Activated T-cell treated with anti-CD3 and anti-CD28 coated beads, Interleukin-2, amount 50 U/mL, for 72 hours (primary cell): Measurements from ENCODE around the gene OTULINL. TPM values are rescaled to one million over a fixed set of nuclear protein-coding genes. Genes with fewer than 3 reads are reported as not detected.
A peak's percentile ranks its signal among the peaks of the same experiment; 100 is the strongest.

Experiments used
- ATAC-seq, 2 donors: fragments of 150-1000 bp; cut with Tn5 transposase; replicated peaks in 1 of 2; 2 replicates each; pipeline ENCODE4 v1.10.0; 2021; ENCODE audit warnings: moderate library complexity in 2 of 2, mild to moderate bottlenecking in 1 of 2
- DNase-seq, 2 donors: peaks; one replicate each; pipeline ENCODE4 v3.0.0; 2021 to 2022; ENCODE audit warnings: mixed read lengths in 1 of 2
- H3K27ac Mint-ChIP-seq: one replicate; pipeline ENCODE4 v1.8.0; 2022; ENCODE audit warnings: mild to moderate bottlenecking, moderate library complexity, mixed read lengths
- H3K27me3 Mint-ChIP-seq: one replicate; pipeline ENCODE4 v1.8.0; 2022; ENCODE audit warnings: low read depth, mixed read lengths
- H3K36me3 Mint-ChIP-seq, 2 donors: one replicate each; pipeline ENCODE4 v1.8.0; 2022; ENCODE audit warnings: mixed read lengths in 2 of 2, mild to moderate bottlenecking in 1 of 2; ENCODE audit not compliant: insufficient read depth in 2 of 2
- H3K4me1 Mint-ChIP-seq: one replicate; pipeline ENCODE4 v1.8.0; 2022; ENCODE audit warnings: low read depth, mixed read lengths
- H3K4me3 Mint-ChIP-seq, 2 donors: one replicate each; pipeline ENCODE4 v1.8.0; 2022; ENCODE audit warnings: mild to moderate bottlenecking in 2 of 2, mixed read lengths in 2 of 2, moderate library complexity in 2 of 2
- H3K9me3 Mint-ChIP-seq, 2 donors: one replicate each; pipeline ENCODE4 v1.8.0; 2022; ENCODE audit warnings: mixed read lengths in 2 of 2
- total RNA-seq, 2 donors: library from RNA; stranded (reverse); gene quantifications; one replicate each; pipeline ENCODE4 v1.2.3, GENCODE V29; 2022

Gene OTULINL
- total RNA-seq, 2 donors from 2014 or later: 17.9 to 18.8 TPM

- peak overlapping the region; percentile 76 to 91 for H3K4me3 Mint-ChIP-seq
- H3K27me3 Mint-ChIP-seq: no peaks in the 10 kb centered on the region
- H3K4me1 Mint-ChIP-seq: peaks cover 81% of the 10 kb centered on the region
- DNase-seq (no peak), ATAC-seq (no peak)
- peak overlapping the region; percentile 98 for H3K27ac Mint-ChIP-seq
- peaks cover 0 to 4% of the 10 kb centered on the region in 2 donors for H3K9me3 Mint-ChIP-seq
- H3K36me3 Mint-ChIP-seq: peaks cover 0 to 8% of the 10 kb centered on the region in 2 donors
Observed at GRCh38 chr5:14595891-14596290, 14.3 kb downstream of the OTULINL start.

- Mint-ChIP-seq H3K27me3 (no peaks in the 10 kb centered on the region), H3K9me3 (peaks cover 0 to 4% of the 10 kb centered on the region in 2 donors), H3K27ac (peak overlapping the region; percentile 34), H3K4me1 (peaks cover 73% of the 10 kb centered on the region), H3K4me3 (no peak overlapping the region), H3K36me3 (peaks cover under 1 to 9% of the 10 kb centered on the region in 2 donors)
- no peak for ATAC-seq
- DNase-seq: no peak
Observed at GRCh38 chr5:14597080-14597479, 15.5 kb downstream of the OTULINL start.

GRCh38 chr5:14598225-14598624 lies 16.6 kb downstream of the OTULINL start:
- H3K36me3 Mint-ChIP-seq: peaks cover 2 to 14% of the 10 kb centered on the region in 2 donors

GRCh38 chr5:14599476-14600127 lies 18.0 kb downstream of the OTULINL start:
- H3K27ac Mint-ChIP-seq: no peak overlapping the region
- DNase-seq (no peak), ATAC-seq (peak in 1 of 2 donors; percentile 30)
- peaks cover 0 to 4% of the 10 kb centered on the region in 2 donors for H3K9me3 Mint-ChIP-seq
- H3K27me3 Mint-ChIP-seq: no peaks in the 10 kb centered on the region
- H3K4me3 Mint-ChIP-seq: no peak overlapping the region
- peaks cover 2 to 14% of the 10 kb centered on the region in 2 donors for H3K36me3 Mint-ChIP-seq
- H3K4me1 Mint-ChIP-seq: peaks cover 47% of the 10 kb centered on the region

More at GRCh38 chr5:14598225-14598624, 16.6 kb downstream of the OTULINL start:
- H3K9me3 Mint-ChIP-seq: peaks cover 0 to 4% of the 10 kb centered on the region in 2 donors
- peaks cover 61% of the 10 kb centered on the region for H3K4me1 Mint-ChIP-seq
- no peaks in the 10 kb centered on the region for H3K27me3 Mint-ChIP-seq
- H3K27ac Mint-ChIP-seq: no peak overlapping the region
- ATAC-seq: no peak
- H3K4me3 Mint-ChIP-seq: no peak overlapping the region
- no peak for DNase-seq

- peaks cover 6 to 17% of the 10 kb centered on the region in 2 donors for H3K36me3 Mint-ChIP-seq
- H3K27me3 Mint-ChIP-seq: no peaks in the 10 kb centered on the region
- H3K27ac Mint-ChIP-seq: no peak overlapping the region
- peaks cover 3 to 4% of the 10 kb centered on the region in 2 donors for H3K9me3 Mint-ChIP-seq
- no peak overlapping the region for H3K4me3 Mint-ChIP-seq
- DNase-seq: no peak
- peaks cover 36% of the 10 kb centered on the region for H3K4me1 Mint-ChIP-seq
- ATAC-seq: no peak
Observed at GRCh38 chr5:14600846-14601245, 19.3 kb downstream of the OTULINL start.

- peaks cover 3 to 4% of the 10 kb centered on the region in 2 donors for H3K9me3 Mint-ChIP-seq
- H3K4me3 Mint-ChIP-seq: no peak overlapping the region
- H3K27ac Mint-ChIP-seq: no peak overlapping the region
- DNase-seq (no peak), ATAC-seq (no peak)
- peaks cover 6 to 13% of the 10 kb centered on the region in 2 donors for H3K36me3 Mint-ChIP-seq
- no peaks in the 10 kb centered on the region for H3K27me3 Mint-ChIP-seq
- H3K4me1 Mint-ChIP-seq: peaks cover 13% of the 10 kb centered on the region
Observed at GRCh38 chr5:14603141-14603540, 21.5 kb downstream of the OTULINL start.

GRCh38 chr5:14607104-14607503 lies 25.5 kb downstream of the OTULINL start:
- ATAC-seq (no peak), DNase-seq (no peak)
- Mint-ChIP-seq H3K4me1 (no peaks in the 10 kb centered on the region), H3K27ac (no peak overlapping the region), H3K9me3 (peaks cover 0 to 3% of the 10 kb centered on the region in 2 donors), H3K4me3 (no peak overlapping the region), H3K27me3 (no peaks in the 10 kb centered on the region), H3K36me3 (peaks cover 9 to 23% of the 10 kb centered on the region in 2 donors)

- H3K4me3 Mint-ChIP-seq: no peak overlapping the region
- no peaks in the 10 kb centered on the region for H3K27me3 Mint-ChIP-seq
- peaks cover 8 to 21% of the 10 kb centered on the region in 2 donors for H3K36me3 Mint-ChIP-seq
- no peak for ATAC-seq
- H3K27ac Mint-ChIP-seq: no peak overlapping the region
- DNase-seq: no peak
- peaks cover 0 to 3% of the 10 kb centered on the region in 2 donors for H3K9me3 Mint-ChIP-seq
- no peaks in the 10 kb centered on the region for H3K4me1 Mint-ChIP-seq
Observed at GRCh38 chr5:14608169-14608568, 26.6 kb downstream of the OTULINL start.

GRCh38 chr5:14611737-14612136 lies 30.1 kb downstream of the OTULINL start:
- no peak overlapping the region for H3K4me3 Mint-ChIP-seq

GRCh38 chr5:14614490-14614889 lies 32.9 kb downstream of the OTULINL start:
- ATAC-seq (no peak), DNase-seq (no peak)
- peaks cover 4 to 27% of the 10 kb centered on the region in 2 donors for H3K36me3 Mint-ChIP-seq
- no peaks in the 10 kb centered on the region for H3K27me3 Mint-ChIP-seq
- no peak overlapping the region for H3K4me3 Mint-ChIP-seq
- H3K27ac Mint-ChIP-seq: no peak overlapping the region
- no peaks in the 10 kb centered on the region for H3K9me3 Mint-ChIP-seq
- no peaks in the 10 kb centered on the region for H3K4me1 Mint-ChIP-seq

More at GRCh38 chr5:14611737-14612136, 30.1 kb downstream of the OTULINL start:
- H3K4me1 Mint-ChIP-seq: no peaks in the 10 kb centered on the region
- no peak for DNase-seq
- no peak for ATAC-seq
- no peak overlapping the region for H3K27ac Mint-ChIP-seq
- no peaks in the 10 kb centered on the region for H3K27me3 Mint-ChIP-seq
- peaks cover 4 to 32% of the 10 kb centered on the region in 2 donors for H3K36me3 Mint-ChIP-seq
- no peaks in the 10 kb centered on the region for H3K9me3 Mint-ChIP-seq

- Mint-ChIP-seq H3K9me3 (no peaks in the 10 kb centered on the region), H3K27ac (no peak overlapping the region), H3K4me1 (no peaks in the 10 kb centered on the region), H3K27me3 (no peaks in the 10 kb centered on the region), H3K4me3 (no peak overlapping the region), H3K36me3 (peaks cover 3 to 23% of the 10 kb centered on the region in 2 donors)
- no peak for DNase-seq
- no peak for ATAC-seq
Observed at GRCh38 chr5:14615365-14615764, 33.8 kb downstream of the OTULINL start.

- DNase-seq (no peak), ATAC-seq (no peak)
- Mint-ChIP-seq H3K4me3 (no peak overlapping the region), H3K27me3 (no peaks in the 10 kb centered on the region), H3K36me3 (peaks cover 2 to 20% of the 10 kb centered on the region in 2 donors), H3K4me1 (no peaks in the 10 kb centered on the region), H3K27ac (no peak overlapping the region), H3K9me3 (peaks cover 8% of the 10 kb centered on the region in 2 donors)
Observed at GRCh38 chr5:14617441-14617840, 35.8 kb downstream of the OTULINL start.

- H3K36me3 Mint-ChIP-seq: no peaks in the 10 kb centered on the region
- no peak overlapping the region for H3K27ac Mint-ChIP-seq
- DNase-seq: no peak
- peaks cover under 1 to 2% of the 10 kb centered on the region in 2 donors for H3K9me3 Mint-ChIP-seq
- H3K4me1 Mint-ChIP-seq: no peaks in the 10 kb centered on the region
- no peaks in the 10 kb centered on the region for H3K27me3 Mint-ChIP-seq
- no peak overlapping the region for H3K4me3 Mint-ChIP-seq
- ATAC-seq: no peak
Observed at GRCh38 chr5:14627270-14627669, 45.7 kb downstream of the OTULINL start.

GRCh38 chr5:14628346-14628745 lies 46.8 kb downstream of the OTULINL start:
- no peaks in the 10 kb centered on the region for H3K27me3 Mint-ChIP-seq

More at GRCh38 chr5:14628346-14628745, 46.8 kb downstream of the OTULINL start:
- no peaks in the 10 kb centered on the region for H3K36me3 Mint-ChIP-seq
- no peaks in the 10 kb centered on the region for H3K4me1 Mint-ChIP-seq
- peak; percentile 49 to 55 for DNase-seq
- no peak overlapping the region for H3K4me3 Mint-ChIP-seq
- no peak overlapping the region for H3K27ac Mint-ChIP-seq
- H3K9me3 Mint-ChIP-seq: peaks cover 0 to 2% of the 10 kb centered on the region in 2 donors
- ATAC-seq: no peak
